A549 treated with AZD9567 at 1 μM for 4 hours (cell line): Measurements from ENCODE around the gene TRABD. TPM values are rescaled to one million over a fixed set of nuclear protein-coding genes. Genes with fewer than 3 reads are reported as not detected.

Experiments
- total RNA-seq: library from RNA; stranded (reverse); fragments of 200-300 nt; extraction: Qiagen RNA extraction; gene quantifications from 5 replicates; pipeline ENCODE4 v1.2.3, GENCODE V29; 2022; ENCODE audit not compliant: insufficient read depth

TRABD gene
- 22.1 to 36.4 TPM (median 35.5 TPM) in 5 replicates for total RNA-seq

GRCh38 chr22:50185375-50186087 is at the start of gene TRABD:
Gene TRABD, plus strand, starts transcription at chr22:50185913. Its CDS starts 7,148 bp downstream, at chr22:50193061.

GRCh38 chr22:50170453-50171318 is 15.0 kb upstream of the TRABD start, which contains the start of gene PANX2:
Gene PANX2, plus strand, starts transcription at chr22:50170731. Its CDS starts 0 bp downstream, at chr22:50170731.

GRCh38 chr22:50200461-50201190 is 14.9 kb downstream of the TRABD start, which contains the start of gene SELENOO:
Gene SELENOO, plus strand, starts transcription at chr22:50201011. Its CDS starts 26 bp downstream, at chr22:50201037.

GRCh38 chr22:50244420-50245213 is 58.9 kb downstream of the TRABD start, which contains the start of gene TUBGCP6:
Gene TUBGCP6, minus strand, starts transcription at chr22:50245023. Its CDS starts 564 bp downstream, at chr22:50244459.

Other genes with a start within 250 kb of the TRABD start
- gene PIM3, start 225.1 kb upstream of the TRABD start, total RNA-seq, result 27.6 to 74.8 TPM (median 71.5 TPM) in 5 replicates
- 0.03 to 0.05 TPM (median 0.04 TPM) in 3 of 5 replicates, not detected in the others for gene IL17REL, start 173.1 kb upstream of the TRABD start, total RNA-seq
- not detected in 5 replicates for gene TTLL8, start 127.6 kb upstream of the TRABD start, total RNA-seq
- not detected in 5 replicates for gene MLC1, start 100.5 kb upstream of the TRABD start, total RNA-seq
- gene MOV10L1, start 95.9 kb upstream of the TRABD start, total RNA-seq, result not detected in 5 replicates
- gene PANX2, start 15.2 kb upstream of the TRABD start, total RNA-seq, result 3.7 to 6.1 TPM (median 5.7 TPM) in 5 replicates
- 9.7 to 22.0 TPM (median 20.0 TPM) in 5 replicates for gene SELENOO, start 15.1 kb downstream of the TRABD start, total RNA-seq
- gene TUBGCP6, start 59.1 kb downstream of the TRABD start, total RNA-seq, result 3.7 to 13.2 TPM (median 12.8 TPM) in 5 replicates
- 9.1 to 13.8 TPM (median 13.0 TPM) in 5 replicates for gene HDAC10, start 65.4 kb downstream of the TRABD start, total RNA-seq
- gene MAPK12, start 75.8 kb downstream of the TRABD start, total RNA-seq, result 15.3 to 28.9 TPM (median 26.4 TPM) in 5 replicates
- gene MAPK11, start 84.5 kb downstream of the TRABD start, total RNA-seq, result 6.2 to 8.0 TPM (median 7.1 TPM) in 5 replicates
- 113 to 126 TPM (median 115 TPM) in 5 replicates for gene PLXNB2, start 121.7 kb downstream of the TRABD start, total RNA-seq
- gene DENND6B, start 141.1 kb downstream of the TRABD start, total RNA-seq, result 2.3 to 4.0 TPM (median 4.0 TPM) in 5 replicates
- 12.4 to 15.4 TPM (median 15.1 TPM) in 5 replicates for gene PPP6R2, start 157.4 kb downstream of the TRABD start, total RNA-seq